OCI-LY7 (cell line): Measurements from ENCODE around the gene KRTCAP2. TPM values are rescaled to one million over a fixed set of nuclear protein-coding genes. Genes with fewer than 3 reads are reported as not detected.

Experiments
- BruUV-seq: library from RNA; stranded (reverse); fragments of 400-500 nt; replicated peaks from 2 replicates; lab custom pipeline; 2021; lab: Mats Ljungman, UMichigan
- CTCF ChIA-PET: fragments of 300-600 bp; sonication (Branson Sonifier 250); formaldehyde crosslinking; loops from one replicate; lab custom pipeline; 2022; ENCODE audit warnings: antibody characterized with exemption; ENCODE audit not compliant: unreplicated experiment; lab: Charles Lee
- POLR2A ChIA-PET: fragments of 300-600 bp; sonication (Branson Sonifier 250); formaldehyde crosslinking; loops from one replicate; lab custom pipeline; 2022; ENCODE audit warnings: antibody characterized with exemption; lab: Charles Lee
- DNase-seq: peaks from one replicate; pipeline ENCODE4 v3.0.0-alpha.2; 2015; ENCODE audit warnings: low spot score
- H2AFZ ChIP-seq: fragments of 200-600 bp; sonication (generic), shearing (Covaris generic); 2 replicates; pipeline ENCODE4 v1.6.1; 2014; ENCODE audit warnings: mild to moderate bottlenecking, antibody characterized with exemption, low read length, moderate library complexity
- H3K27ac ChIP-seq: fragments of 200-600 bp; sonication (generic); 2 replicates; pipeline ENCODE4 v1.5.1; 2014; ENCODE audit warnings: mixed run types, low read depth, mild to moderate bottlenecking, moderate library complexity, low read length, inconsistent platforms; ENCODE audit not compliant: poor library complexity, severe bottlenecking
- H3K36me3 ChIP-seq: fragments of 200-600 bp; sonication (generic); 2 replicates; pipeline ENCODE4 v1.6.1; 2014; ENCODE audit warnings: mild to moderate bottlenecking, antibody characterized with exemption, low read length, moderate library complexity, mixed read lengths; ENCODE audit not compliant: insufficient read depth
- H3K4me1 ChIP-seq: fragments of 200-600 bp; sonication (generic); 2 replicates; pipeline ENCODE4 v1.5.1; 2014; ENCODE audit warnings: mild to moderate bottlenecking, low read length; ENCODE audit not compliant: insufficient read depth, poor library complexity, severe bottlenecking
- H3K4me2 ChIP-seq: fragments of 200-600 bp; sonication (generic); 2 replicates; pipeline ENCODE4 v1.6.1; 2014; ENCODE audit warnings: mild to moderate bottlenecking, low read length
- H3K4me3 ChIP-seq: fragments of 200-600 bp; sonication (generic); 2 replicates; pipeline ENCODE4 v1.5.1; 2014; ENCODE audit warnings: mild to moderate bottlenecking, low read depth, low read length; ENCODE audit not compliant: poor library complexity, severe bottlenecking
- H3K79me2 ChIP-seq: fragments of 200-600 bp; sonication (generic); 2 replicates; pipeline ENCODE4 v1.6.1; 2016; ENCODE audit warnings: low read depth, mild to moderate bottlenecking, low read length, moderate library complexity, mixed read lengths; ENCODE audit not compliant: insufficient read depth
- H3K9me2 ChIP-seq: fragments of 200-600 bp; sonication (generic); 2 replicates; pipeline ENCODE4 v1.6.1; 2016; ENCODE audit warnings: mild to moderate bottlenecking, low read length, mixed read lengths; ENCODE audit not compliant: insufficient read depth
- H3K9me3 ChIP-seq: fragments of 200-600 bp; sonication (generic); 2 replicates; pipeline ENCODE4 v1.6.1; 2014; ENCODE audit warnings: mild to moderate bottlenecking, mixed run types, low read length, mixed read lengths
- H4K20me1 ChIP-seq: fragments of 200-600 bp; sonication (generic); 2 replicates; pipeline ENCODE4 v1.6.1; 2014; ENCODE audit warnings: mild to moderate bottlenecking, antibody characterized with exemption, low read length, moderate library complexity, mixed read lengths; ENCODE audit not compliant: insufficient read depth
- CTCF ChIP-seq: fragments of 200-600 bp; sonication (generic); conservative IDR thresholded peaks from 2 replicates; pipeline ENCODE4 v1.5.1; 2014; ENCODE audit warnings: mild to moderate bottlenecking, antibody characterized with exemption, low read length, moderate library complexity, mixed read lengths
- EZH2phosphoT487 ChIP-seq: fragments of 200-600 bp; sonication (generic); IDR thresholded peaks from 2 replicates; pipeline ENCODE4 v1.6.1; 2018; ENCODE audit warnings: low read depth, borderline replicate concordance, mild to moderate bottlenecking, mixed run types, antibody characterized with exemption, low read length, moderate library complexity, mixed read lengths
- intact Hi-C: fragments of 100-400 bp; cut with micrococcal nuclease; formaldehyde crosslinking; loops from one replicate; pipeline ENCODE4 v1.10.0; 2022; ENCODE audit not compliant: unreplicated experiment
- total RNA-seq, 2 experiments: library from RNA; depleted of rRNA in 1 of 2; stranded (reverse); fragments of >200 nt in 1 of 2; shearing (Covaris generic) in 1 of 2; gene quantifications; 2 replicates each; pipeline ENCODE4 v1.2.3, GENCODE V29; 2014 to 2022

Gene KRTCAP2
- total RNA-seq, 2 experiments from 2014 or later = 128 to 141 TPM

- no peaks in the 10 kb centered on the region for H4K20me1 ChIP-seq
- no peak overlapping the region for H3K4me2 ChIP-seq
- no peaks in the 10 kb centered on the region for H3K79me2 ChIP-seq
- BruUV-seq = no TSS peak
- ChIA-PET POLR2A (no interaction called here), CTCF (no interaction called here)
- TF ChIP-seq EZH2phosphoT487 = no peak
- no peak for TF ChIP-seq CTCF
- intact Hi-C loops = loop anchor here (5.0 kb wide), 2 partner anchors 57 to 102 kb away; partner anchors contain the start of genes FDPS and SCAMP3
- no peak overlapping the region for H3K4me3 ChIP-seq
- H3K9me3 ChIP-seq = no peaks in the 10 kb centered on the region
- H2AFZ ChIP-seq = no peak overlapping the region
- no peaks in the 10 kb centered on the region for H3K9me2 ChIP-seq
- no peak for DNase-seq
- peaks cover 22% of the 10 kb centered on the region for H3K4me1 ChIP-seq
- H3K27ac ChIP-seq = no peak overlapping the region
- no peaks in the 10 kb centered on the region for H3K36me3 ChIP-seq
These were observed 31.9 kb upstream of the KRTCAP2 start for GRCh38 chr1:155205035-155205434.

- POLR2A ChIA-PET = no interaction called here
- H3K4me2 ChIP-seq = no peak overlapping the region
- CTCF ChIA-PET = no interaction called here
- peaks cover 11% of the 10 kb centered on the region for H3K4me1 ChIP-seq
- no peak overlapping the region for H3K27ac ChIP-seq
- no peak overlapping the region for H3K4me3 ChIP-seq
- no peaks in the 10 kb centered on the region for H4K20me1 ChIP-seq
- H3K9me3 ChIP-seq = no peaks in the 10 kb centered on the region
- H3K79me2 ChIP-seq = no peaks in the 10 kb centered on the region
- no TSS peak for BruUV-seq
- no peaks in the 10 kb centered on the region for H3K9me2 ChIP-seq
- TF ChIP-seq EZH2phosphoT487 (no peak), CTCF (no peak)
- H2AFZ ChIP-seq = no peak overlapping the region
- H3K36me3 ChIP-seq = no peaks in the 10 kb centered on the region
- intact Hi-C loops = no loop called here
- DNase-seq = no peak
These were observed 29.8 kb upstream of the KRTCAP2 start for GRCh38 chr1:155202731-155203515.

GRCh38 chr1:155202198-155202597 is 29.1 kb upstream of the KRTCAP2 start:
- H3K36me3 ChIP-seq = no peaks in the 10 kb centered on the region
- BruUV-seq = no TSS peak
- DNase-seq = no peak
- H4K20me1 ChIP-seq = no peaks in the 10 kb centered on the region
- H3K4me1 ChIP-seq = peaks cover 4% of the 10 kb centered on the region
- ChIA-PET POLR2A (interaction anchor here (0.7 to 1.3 kb wide), 2 partner anchors 22 to 25 kb away, joined by 3 read pairs; no protein-coding TSS in a partner anchor), CTCF (no interaction called here)
- no peak overlapping the region for H3K4me3 ChIP-seq
- H2AFZ ChIP-seq = no peak overlapping the region
- H3K9me3 ChIP-seq = no peaks in the 10 kb centered on the region
- H3K4me2 ChIP-seq = no peak overlapping the region
- no peak overlapping the region for H3K27ac ChIP-seq
- TF ChIP-seq CTCF (no peak), EZH2phosphoT487 (no peak)
- no peaks in the 10 kb centered on the region for H3K79me2 ChIP-seq
- H3K9me2 ChIP-seq = no peaks in the 10 kb centered on the region
- intact Hi-C loops = no loop called here
